Mesothelial cell of epicardium (in vitro differentiated cells): ENCODE data around the gene ZNF143. TPM values are rescaled to one million over a fixed set of nuclear protein-coding genes. Genes with fewer than 3 reads are reported as not detected.

ENCODE experiments used
- DNase-seq, 2 experiments: peaks; one replicate each; pipeline ENCODE4 v3.0.0; 2021; ENCODE audit warnings: low spot score in 2 of 2; ENCODE audit not compliant: unreplicated experiment in 2 of 2
- H3K27ac Mint-ChIP-seq: 2 replicates; pipeline ENCODE4 v1.8.0; 2021; ENCODE audit warnings: mixed read lengths
- H3K27me3 Mint-ChIP-seq: 2 replicates; pipeline ENCODE4 v1.8.0; 2021; ENCODE audit warnings: low read depth, mixed read lengths
- H3K36me3 Mint-ChIP-seq: 2 replicates; pipeline ENCODE4 v1.8.0; 2021; ENCODE audit warnings: mixed read lengths
- H3K4me1 Mint-ChIP-seq: 2 replicates; pipeline ENCODE4 v1.8.0; 2021; ENCODE audit warnings: mixed read lengths
- H3K4me3 Mint-ChIP-seq: 2 replicates; pipeline ENCODE4 v1.8.0; 2021; ENCODE audit warnings: mild to moderate bottlenecking, moderate library complexity, mixed read lengths
- H3K9me3 Mint-ChIP-seq: 2 replicates; pipeline ENCODE4 v1.8.0; 2021; ENCODE audit warnings: mixed read lengths
- total RNA-seq: library from RNA; stranded (reverse); gene quantifications from 3 replicates; pipeline ENCODE4 v1.2.1, GENCODE V29; 2021
- TF ChIP-seq, protein P1 (sequence below): fragments of 200-600 bp; sonication (generic); IDR thresholded peaks from one replicate; pipeline ENCODE4 v1.5.0; 2021; ENCODE audit warnings: antibody characterized with exemption; ENCODE audit not compliant: unreplicated experiment

Gene ZNF143
- total RNA-seq, 1 donor from 2014 or later: 29.1 TPM

DNA sequence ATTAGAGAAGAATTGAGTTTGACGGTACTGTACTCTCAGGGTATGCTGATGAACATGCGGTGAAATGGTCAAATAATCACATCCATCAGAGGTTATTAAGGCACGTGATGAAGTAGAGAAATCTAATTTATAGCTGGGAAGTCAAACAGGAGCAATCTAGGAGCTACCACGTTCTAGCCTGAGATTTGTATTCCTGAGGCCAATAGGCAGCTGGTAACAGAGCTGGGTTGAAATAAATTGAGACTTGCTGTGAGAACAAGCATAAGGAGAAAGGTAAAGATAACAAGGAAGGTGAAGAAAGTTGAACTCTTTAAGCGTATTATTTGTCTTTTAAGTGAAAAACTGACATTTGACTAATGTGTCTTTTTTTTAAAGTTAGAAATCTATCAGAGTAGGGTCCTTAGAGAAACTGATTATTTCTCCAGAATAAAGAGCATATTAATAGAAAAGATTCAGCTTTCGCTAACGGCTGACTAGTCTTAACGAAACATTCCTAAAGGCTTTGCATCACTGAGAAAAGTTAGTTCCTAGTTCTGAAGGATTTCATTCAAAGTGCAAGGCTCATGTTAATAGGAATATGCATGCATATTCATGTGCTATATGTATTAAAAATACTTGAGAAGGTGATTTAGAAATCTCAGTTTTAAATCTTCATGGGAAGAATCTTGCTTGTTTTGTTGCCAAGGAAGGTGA is 107.5 kb downstream of the ZNF143 start:
- peaks cover 48% of the 10 kb centered on the region for H3K4me1 Mint-ChIP-seq
- no peaks in the 10 kb centered on the region for H3K27me3 Mint-ChIP-seq
- peak overlapping the region; percentile 36 for H3K4me3 Mint-ChIP-seq

DNA sequence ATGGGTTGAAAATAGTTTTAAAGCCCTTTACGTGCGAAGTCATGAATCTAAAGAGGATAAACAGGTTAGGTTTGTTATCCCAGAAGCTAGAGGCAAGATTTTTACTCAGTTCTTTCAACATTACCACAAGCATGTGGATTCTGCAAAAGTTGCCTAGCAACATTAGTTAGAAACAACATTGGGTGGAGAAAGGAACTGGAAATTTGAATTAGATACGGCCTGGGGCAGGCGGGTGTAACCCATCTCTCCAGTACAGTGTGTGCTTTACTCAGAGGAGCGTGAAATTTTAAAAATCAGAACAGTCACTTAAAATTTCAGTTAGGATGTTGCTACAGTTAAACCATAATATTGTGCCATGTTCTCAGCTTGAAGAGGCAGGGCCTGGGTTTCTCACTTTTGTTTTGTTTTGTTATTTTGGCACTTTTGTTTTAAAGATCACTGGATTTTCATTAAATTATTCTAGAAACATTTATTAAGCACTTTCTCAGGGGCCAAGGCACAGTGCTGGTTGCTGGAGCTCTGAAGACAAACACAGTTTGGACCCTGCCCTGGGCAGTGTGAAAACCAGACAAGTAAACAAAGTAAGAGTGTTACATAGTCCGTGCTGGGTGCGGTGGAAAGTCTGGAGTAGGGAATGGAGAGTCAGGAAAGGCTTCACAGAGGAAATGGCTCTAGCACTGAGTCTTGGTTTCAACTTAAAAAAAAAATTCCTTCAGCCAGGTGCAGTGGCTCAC is 108.2 kb downstream of the ZNF143 start:
- peaks cover 48% of the 10 kb centered on the region for H3K4me1 Mint-ChIP-seq
- TF ChIP-seq, protein P1, sequence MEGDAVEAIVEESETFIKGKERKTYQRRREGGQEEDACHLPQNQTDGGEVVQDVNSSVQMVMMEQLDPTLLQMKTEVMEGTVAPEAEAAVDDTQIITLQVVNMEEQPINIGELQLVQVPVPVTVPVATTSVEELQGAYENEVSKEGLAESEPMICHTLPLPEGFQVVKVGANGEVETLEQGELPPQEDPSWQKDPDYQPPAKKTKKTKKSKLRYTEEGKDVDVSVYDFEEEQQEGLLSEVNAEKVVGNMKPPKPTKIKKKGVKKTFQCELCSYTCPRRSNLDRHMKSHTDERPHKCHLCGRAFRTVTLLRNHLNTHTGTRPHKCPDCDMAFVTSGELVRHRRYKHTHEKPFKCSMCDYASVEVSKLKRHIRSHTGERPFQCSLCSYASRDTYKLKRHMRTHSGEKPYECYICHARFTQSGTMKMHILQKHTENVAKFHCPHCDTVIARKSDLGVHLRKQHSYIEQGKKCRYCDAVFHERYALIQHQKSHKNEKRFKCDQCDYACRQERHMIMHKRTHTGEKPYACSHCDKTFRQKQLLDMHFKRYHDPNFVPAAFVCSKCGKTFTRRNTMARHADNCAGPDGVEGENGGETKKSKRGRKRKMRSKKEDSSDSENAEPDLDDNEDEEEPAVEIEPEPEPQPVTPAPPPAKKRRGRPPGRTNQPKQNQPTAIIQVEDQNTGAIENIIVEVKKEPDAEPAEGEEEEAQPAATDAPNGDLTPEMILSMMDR: no peak
- H3K9me3 Mint-ChIP-seq: no peaks in the 10 kb centered on the region
- peak overlapping the region; percentile 36 for H3K4me3 Mint-ChIP-seq
- no peak for DNase-seq
- peak overlapping the region; percentile 99 for H3K27ac Mint-ChIP-seq
- no peaks in the 10 kb centered on the region for H3K36me3 Mint-ChIP-seq
- H3K27me3 Mint-ChIP-seq: no peaks in the 10 kb centered on the region

More for the DNA sequence above, 107.5 kb downstream of the ZNF143 start:
- DNase-seq: no peak
- no peaks in the 10 kb centered on the region for H3K9me3 Mint-ChIP-seq
- no peaks in the 10 kb centered on the region for H3K36me3 Mint-ChIP-seq
- peak overlapping the region; percentile 99 for H3K27ac Mint-ChIP-seq
- TF ChIP-seq, protein P1: no peak

DNA sequence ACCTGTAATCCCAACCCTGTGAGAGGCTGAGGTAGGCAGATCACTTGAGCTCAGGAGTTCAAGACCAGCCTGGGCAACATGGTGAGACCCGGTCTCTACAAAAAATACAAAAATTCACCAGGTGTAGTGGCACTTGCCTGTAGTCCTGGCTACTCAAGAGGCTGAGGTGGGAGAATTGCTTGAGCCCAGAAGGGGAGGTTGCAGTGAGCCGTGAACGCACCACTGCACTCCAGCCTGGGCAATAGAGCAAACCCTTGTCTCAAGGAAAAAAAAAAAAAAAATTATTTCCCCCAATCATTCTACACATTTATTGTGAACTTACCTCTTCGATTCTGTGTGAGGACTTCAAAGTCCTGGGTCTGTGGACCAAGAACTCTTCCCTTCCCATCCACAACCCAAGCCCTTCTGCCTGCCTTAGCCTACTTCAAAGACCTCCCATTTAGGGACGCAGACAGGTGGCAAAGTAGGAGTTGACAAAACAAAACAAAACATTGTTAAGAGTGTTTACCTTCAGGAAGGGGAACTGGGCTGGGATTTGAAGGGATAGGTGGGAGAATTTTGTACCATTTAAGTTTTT is 108.9 kb downstream of the ZNF143 start:
- Mint-ChIP-seq H3K36me3 (no peaks in the 10 kb centered on the region), H3K4me3 (peak overlapping the region; percentile 36), H3K9me3 (no peaks in the 10 kb centered on the region), H3K27ac (peak overlapping the region; percentile 99), H3K27me3 (no peaks in the 10 kb centered on the region), H3K4me1 (peaks cover 48% of the 10 kb centered on the region)
- no peak for DNase-seq
- TF ChIP-seq, protein P1: no peak

DNA sequence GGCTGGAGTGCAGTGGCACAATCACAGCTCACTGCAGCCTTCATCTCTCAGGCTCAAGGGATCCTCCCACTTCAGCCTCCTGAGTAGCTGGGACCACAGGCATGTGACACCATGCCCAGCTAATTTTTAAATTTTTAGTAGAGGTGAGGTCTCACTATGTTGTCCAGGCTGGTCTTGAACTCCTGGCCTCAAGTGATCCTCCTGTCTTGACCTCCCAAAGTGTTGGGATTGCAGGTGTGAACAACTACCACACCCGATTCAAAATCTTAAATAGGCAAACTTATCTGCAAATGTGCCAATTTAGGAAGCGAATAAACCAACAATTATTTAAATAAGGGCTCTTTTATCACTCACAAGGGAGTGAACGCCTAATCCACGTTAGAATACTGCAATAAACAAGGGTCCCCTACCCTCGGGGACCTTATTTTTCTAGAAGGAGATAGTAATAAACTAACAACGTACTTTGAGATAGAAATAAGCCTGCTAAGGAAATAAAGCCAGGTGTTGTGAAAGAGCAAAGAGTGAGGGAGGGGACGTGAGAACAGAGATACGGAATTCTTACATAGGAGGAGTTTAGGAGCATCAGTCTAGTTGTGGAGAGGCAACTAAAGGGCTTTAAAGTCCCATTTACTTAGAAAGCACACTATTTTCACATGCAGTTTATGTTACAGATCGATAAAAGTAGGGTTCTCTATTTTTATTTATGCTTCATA is 109.7 kb downstream of the ZNF143 start:
- Mint-ChIP-seq H3K9me3 (no peaks in the 10 kb centered on the region), H3K27ac (peak overlapping the region; percentile 99), H3K36me3 (no peaks in the 10 kb centered on the region), H3K4me3 (no peak overlapping the region), H3K4me1 (peaks cover 51% of the 10 kb centered on the region), H3K27me3 (no peaks in the 10 kb centered on the region)
- TF ChIP-seq, protein P1: no peak
- no peak for DNase-seq

DNA sequence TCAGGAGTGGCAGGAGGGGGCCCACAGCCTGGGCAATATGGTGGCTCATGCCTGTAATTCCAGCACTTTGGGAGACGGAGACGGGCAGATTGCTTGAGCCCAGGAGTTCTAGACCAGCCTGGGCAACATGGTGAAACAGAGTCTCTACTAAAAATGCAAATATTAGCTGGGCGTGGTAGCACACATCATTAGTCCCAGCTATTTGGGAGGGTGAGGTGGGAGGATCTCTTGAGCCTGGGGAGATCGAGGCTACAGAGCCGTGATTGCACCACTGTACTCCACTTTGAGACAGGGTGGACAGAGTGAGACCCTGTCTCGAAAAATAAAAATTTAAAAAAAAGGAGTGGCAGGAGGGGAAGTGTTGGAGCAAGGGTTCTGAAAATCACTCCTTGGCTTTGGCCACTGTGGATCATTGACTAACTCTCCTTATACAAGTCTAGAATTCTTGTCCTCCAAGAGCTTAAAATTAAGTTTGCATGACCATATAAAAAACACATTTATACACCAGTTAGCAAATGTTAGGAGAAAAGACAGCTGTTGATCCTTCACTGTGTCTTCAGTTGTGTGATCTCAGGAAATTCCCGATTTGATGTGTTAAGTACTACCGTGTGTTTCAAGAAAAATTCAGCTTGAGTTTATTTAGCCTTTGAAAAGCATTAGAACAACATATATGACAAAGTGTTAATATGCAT is 110.4 kb downstream of the ZNF143 start:
- DNase-seq: no peak
- Mint-ChIP-seq H3K27me3 (no peaks in the 10 kb centered on the region), H3K4me3 (peak overlapping the region; percentile 74), H3K9me3 (no peaks in the 10 kb centered on the region), H3K27ac (peak overlapping the region; percentile 99), H3K36me3 (no peaks in the 10 kb centered on the region), H3K4me1 (peaks cover 48% of the 10 kb centered on the region)
- TF ChIP-seq, protein P1: no peak
